ENCODE data around the gene MISP3. TPM values are rescaled to one million over a fixed set of nuclear protein-coding genes. Genes with fewer than 3 reads are reported as not detected.

Gene MISP3
- total RNA-seq, 1 experiment from 2014 or later = 3.2 TPM

GRCh38 chr19:14118165-14119051 lies 45.8 kb downstream of the MISP3 start (continued):
- TF ChIP-seq ATF3 (CRISPR knock-in tag; conservative IDR thresholded peaks at IDR 0.05) (no peak), JUN (CRISPR knock-in tag; IDR thresholded peaks at IDR 0.05) (no peak), ETV6 (CRISPR knock-in tag; IDR thresholded peaks at IDR 0.05) (0 out of 2 replicates have a peak, but pooled peaks have one; percentile 25), ZNF219 (CRISPR knock-in tag; IDR thresholded peaks at IDR 0.05; ENCODE audit: borderline replicate concordance) (no peak), SMAD3 (CRISPR knock-in tag; IDR thresholded peaks at IDR 0.05; ENCODE audit: borderline replicate concordance) (no peak)

DNA sequence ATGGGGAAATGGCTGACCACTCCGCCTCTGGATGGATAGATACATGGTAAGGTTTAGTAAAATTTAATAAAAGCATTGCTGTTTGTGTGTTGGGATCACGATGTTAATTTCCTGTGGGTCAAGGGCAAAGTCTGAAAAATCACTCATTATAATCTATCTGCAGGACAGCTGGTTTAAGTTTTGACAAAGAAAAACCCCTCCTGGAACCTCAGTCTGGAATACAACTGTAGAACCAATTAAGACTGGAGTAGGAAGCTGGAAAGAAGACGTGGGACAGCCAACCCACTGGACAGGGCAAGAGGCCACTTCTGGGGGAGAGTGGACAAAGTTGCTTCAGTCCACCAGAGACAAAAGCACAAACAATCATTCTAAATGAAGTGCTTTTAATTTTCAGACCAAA lies 46.6 kb downstream of the MISP3 start:
- peaks cover 6% of the 10 kb centered on the region; the same call in 1 of the 2 replicates for H3K36me3 Mint-ChIP-seq
- ChIA-PET CTCF (interaction anchor here (1.1 kb wide), 1 partner anchor 17 kb away, joined by 3 read pairs; the partner anchor contains the start of gene ASF1B), POLR2A (no interaction called here)
- ATAC-seq (no peak), DNase-seq (ENCODE audit: low spot score) (no peak)
- TF ChIP-seq ZNF263 (CRISPR knock-in tag; IDR thresholded peaks at IDR 0.05; ENCODE audit: low read depth) (no peak), HMGA2 (CRISPR knock-in tag; IDR thresholded peaks at IDR 0.05) (no peak), PREB (CRISPR knock-in tag; IDR thresholded peaks at IDR 0.05; ENCODE audit: borderline replicate concordance) (no peak), ZSCAN18 (CRISPR knock-in tag; IDR thresholded peaks at IDR 0.05) (no peak), PRDM15 (CRISPR knock-in tag; IDR thresholded peaks at IDR 0.05) (no peak), MXD4 (CRISPR knock-in tag; IDR thresholded peaks at IDR 0.05; ENCODE audit: borderline replicate concordance) (no peak), CBFB (CRISPR knock-in tag; IDR thresholded peaks at IDR 0.05; ENCODE audit: low read depth) (no peak)
- TF ChIP-seq, protein P1, sequence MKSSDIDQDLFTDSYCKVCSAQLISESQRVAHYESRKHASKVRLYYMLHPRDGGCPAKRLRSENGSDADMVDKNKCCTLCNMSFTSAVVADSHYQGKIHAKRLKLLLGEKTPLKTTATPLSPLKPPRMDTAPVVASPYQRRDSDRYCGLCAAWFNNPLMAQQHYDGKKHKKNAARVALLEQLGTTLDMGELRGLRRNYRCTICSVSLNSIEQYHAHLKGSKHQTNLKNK (CRISPR knock-in tag; IDR thresholded peaks at IDR 0.05) = no peak
- H3K27ac Mint-ChIP-seq = peak overlapping the region; percentile 98; the same call in 1 of the 2 replicates
- 0 out of 2 replicates have a peak, but pooled peaks cover 7% of the 10 kb centered on the region for H3K27me3 Mint-ChIP-seq (ENCODE audit: low read depth)
- H3K4me1 Mint-ChIP-seq = peaks cover 20% of the 10 kb centered on the region
- peak overlapping the region; percentile 90 for H3K4me3 Mint-ChIP-seq
- no peaks in the 10 kb centered on the region for H3K9me3 Mint-ChIP-seq
